Inflammatory macrophage (primary cell): Measurements from ENCODE around the gene TMEM184B.

Experiments used
- DNase-seq, 2 donors: peaks; one replicate each; pipeline ENCODE4 v3.0.0-alpha.2; 2020 to 2022
- total RNA-seq, 18 experiments: gene quantifications; one replicate each; lab custom pipeline; 2026; ENCODE audit warnings: mixed read lengths in 6 of 18, inconsistent platforms in 2 of 18; lab: John Stamatoyannopoulos, UW

The TMEM184B gene
- 20.5 to 37.7 (median 28.6) reads per million in 18 experiments for total RNA-seq

DNA sequence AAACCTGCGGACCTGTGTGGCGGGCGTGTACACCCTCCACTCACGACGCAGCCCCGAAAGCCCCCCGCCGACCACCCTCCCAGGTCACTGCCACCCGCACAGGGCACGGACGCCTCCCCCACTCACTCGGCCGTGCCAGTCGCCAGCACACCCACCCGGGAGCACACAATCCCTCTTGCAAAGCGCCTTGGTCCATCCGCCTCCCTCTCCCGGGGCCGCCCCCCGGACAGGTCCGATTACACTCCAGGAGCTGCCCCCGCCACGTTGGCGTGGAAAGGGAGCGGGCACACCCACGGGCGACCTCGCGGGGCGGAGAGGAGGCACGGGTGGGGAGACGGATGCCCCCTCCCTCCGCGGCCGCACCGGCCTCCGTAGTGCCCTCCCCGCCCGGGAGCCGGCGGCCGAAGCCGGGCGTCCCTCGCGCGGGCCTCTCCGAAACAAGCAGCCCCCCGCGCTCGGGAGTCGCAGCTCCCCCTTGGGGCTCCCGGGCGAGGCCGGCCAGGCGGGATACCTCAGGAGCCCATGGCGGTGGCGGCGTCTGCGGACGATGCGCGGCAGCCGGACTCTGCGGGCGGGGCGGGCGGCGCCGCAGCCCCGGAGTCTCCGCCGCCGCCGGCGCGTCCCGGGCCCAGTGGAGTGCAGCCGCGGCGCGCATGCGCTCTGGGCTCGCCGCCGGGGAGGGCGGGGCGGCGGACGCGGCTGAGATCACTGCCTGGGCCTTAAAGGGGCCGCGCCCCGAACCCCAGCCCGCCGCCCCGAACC lies at the start of gene TMEM184B:
Gene TMEM184B (minus strand): TSS at position 638 of the 762 bp plus-strand sequence. CDS start 25,049 bp downstream, outside the sequence.
- peak; percentile 78 to 85 for DNase-seq

DNA sequence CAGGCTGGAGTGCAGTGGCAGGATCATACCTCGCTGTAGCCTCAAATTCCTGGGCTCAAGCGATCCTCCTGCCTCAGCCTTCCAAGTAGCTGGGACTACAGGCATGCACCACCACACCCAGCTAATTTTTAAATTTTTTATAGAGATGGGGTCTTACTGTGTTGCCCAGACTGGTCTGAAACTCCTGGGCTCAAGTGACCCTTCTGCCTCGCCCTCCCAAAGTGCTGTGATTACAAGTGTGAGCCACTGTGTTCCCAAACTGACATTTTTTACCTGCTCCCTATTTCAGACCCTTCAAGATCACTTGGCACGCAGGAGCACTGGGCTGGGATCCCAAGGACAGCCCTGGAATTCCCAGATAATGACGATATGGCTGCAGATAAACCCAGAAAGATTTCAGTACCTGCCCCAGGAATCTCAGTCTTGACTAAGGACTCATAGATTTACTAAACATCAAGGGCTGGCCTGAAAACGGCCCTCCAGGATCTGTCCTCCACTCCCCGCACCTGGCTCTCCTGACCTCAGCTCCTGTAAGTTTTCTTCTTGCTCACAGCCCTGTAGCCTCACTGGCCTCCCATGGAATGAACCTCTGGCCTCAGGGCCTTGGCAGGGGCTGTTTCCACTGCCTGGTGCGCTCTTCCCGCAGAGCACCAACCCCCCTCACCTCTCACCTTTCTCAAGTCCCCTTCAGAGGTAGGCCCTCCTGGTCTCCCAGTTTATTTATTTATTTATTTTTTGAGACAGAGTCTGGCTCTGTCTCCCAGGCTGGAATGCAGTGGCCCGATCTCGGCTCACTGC lies 48.0 kb upstream of the TMEM184B start:
- no peak for DNase-seq

DNA sequence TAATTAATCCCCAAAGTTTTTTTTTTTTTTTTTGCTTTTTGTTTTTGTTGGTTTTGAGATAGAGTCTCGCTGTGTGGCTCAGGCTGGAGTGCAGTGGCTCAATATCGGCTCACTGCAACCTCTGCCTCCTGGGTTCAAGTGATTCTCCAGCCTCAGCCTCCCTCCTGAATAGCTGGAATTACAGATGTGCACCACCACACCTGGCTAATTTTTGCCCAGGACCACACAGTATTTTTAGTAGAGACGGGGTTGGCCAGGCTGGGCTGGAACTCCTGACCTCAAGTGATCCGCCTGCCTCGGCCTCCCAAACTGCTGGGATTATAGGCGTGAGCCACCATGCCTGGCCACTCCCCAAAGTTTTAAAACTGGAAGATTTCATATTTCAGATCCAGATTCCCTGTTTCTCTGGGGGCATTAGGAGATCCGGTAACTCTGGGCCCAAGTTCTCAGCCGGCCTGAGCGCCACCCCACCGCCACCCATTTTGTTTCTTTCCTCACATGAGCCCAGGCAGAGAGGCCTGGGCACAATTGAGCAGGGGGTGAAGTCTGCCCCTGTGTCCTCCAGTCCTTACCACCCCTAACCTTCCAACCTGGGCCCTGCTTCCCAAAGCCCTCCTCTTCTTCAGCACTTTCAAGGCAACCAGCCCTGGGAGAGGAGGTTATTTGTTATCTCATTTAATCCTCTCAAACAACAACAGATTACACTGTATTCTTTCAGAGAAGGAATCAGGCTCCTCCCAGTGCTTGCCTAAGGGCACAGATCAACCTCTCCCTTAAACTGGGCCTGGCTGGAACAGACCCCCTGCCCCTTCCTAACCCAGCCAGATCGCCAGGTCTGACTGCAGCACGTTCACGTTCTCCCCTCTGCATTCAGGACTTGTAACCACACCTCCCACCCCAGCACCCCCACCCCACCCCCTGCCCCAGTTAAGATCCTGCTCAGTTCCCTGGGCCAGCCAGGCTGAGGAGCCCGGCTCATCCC lies 46.3 kb upstream of the TMEM184B start:
- DNase-seq: no peak

DNA sequence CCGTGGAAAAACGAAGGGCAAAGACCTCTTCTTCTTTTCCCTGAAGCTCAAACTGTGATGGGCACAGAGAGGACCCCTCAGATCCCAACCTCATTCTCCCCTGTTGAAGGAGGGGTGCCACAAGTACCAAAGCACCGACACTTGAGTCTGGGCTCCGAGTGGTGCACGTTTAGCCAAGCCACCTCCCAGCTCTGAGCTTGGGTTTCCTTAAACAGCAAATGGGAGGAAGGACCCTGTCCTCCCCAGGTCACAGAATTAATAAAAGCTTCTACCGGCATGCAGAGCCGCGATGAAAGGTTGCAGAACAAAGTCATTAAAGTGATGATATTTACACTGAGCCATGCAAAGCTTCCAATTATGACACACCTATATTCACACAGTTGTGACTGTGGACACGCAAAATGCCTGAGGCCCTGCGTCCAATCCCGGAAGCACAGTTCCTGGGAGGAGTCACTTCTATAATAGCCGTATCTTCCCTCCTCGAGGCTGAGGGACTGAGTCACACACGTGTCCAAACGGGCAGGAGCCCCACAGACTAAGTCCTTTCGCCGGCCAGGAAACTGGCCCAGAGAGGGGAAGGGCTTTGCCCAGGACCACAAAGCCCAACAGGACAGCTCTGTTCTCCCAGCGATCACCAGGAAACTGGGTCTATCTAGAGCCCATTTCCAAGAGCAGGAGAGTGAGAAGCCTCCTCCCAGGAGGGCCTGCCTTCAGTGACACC lies 45.3 kb upstream of the TMEM184B start:
- peak; percentile 72 to 77 for DNase-seq

DNA sequence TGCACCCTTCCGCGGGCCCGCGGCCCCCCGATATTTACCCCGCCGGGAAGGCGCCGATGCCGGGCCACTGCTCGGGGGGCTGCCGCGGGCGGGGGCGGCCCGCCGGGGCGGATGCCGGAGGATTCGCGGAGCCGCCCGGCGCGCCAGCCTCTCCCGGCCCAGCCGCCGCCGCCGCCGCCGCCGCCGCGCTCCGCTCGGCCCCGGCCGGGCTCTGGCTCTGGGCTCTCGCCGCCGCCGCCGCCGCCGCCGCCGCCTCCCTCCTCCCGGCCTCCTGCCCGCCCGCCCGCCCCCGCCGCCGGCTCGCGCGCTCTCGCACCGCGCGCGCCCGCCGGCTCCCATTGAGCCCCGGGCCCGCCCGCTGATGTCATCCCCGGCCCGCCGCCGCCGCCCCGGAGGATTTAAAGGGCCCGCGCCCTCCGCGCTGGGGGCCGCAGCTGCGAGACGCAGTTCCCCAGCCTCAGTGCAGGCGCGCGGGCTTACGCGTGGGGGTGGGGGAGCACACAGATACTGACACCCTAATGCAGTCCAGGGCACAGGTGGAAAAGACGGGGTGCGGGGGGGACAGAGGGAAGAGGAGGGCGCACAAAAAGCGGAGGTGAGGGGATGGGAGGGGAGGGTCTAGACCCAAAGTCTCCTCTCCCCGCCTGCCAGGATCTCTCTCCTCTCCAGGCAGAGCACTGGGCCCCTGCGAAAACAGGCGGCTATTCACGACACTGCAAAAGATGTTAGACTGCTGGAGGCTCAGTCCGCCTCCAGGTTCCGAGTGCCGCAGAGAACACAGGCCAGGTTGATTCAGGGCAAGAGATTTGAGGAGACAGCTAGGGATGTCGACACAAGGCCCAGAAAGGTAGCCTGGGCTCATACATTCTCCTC lies 44.5 kb upstream of the TMEM184B start, which contains the start of gene CSNK1E:
Gene CSNK1E (minus strand): TSS at position 312 of the 873 bp plus-strand sequence. CDS start 3,276 bp downstream, outside the sequence.
- peak; percentile 48 to 66 for DNase-seq

DNA sequence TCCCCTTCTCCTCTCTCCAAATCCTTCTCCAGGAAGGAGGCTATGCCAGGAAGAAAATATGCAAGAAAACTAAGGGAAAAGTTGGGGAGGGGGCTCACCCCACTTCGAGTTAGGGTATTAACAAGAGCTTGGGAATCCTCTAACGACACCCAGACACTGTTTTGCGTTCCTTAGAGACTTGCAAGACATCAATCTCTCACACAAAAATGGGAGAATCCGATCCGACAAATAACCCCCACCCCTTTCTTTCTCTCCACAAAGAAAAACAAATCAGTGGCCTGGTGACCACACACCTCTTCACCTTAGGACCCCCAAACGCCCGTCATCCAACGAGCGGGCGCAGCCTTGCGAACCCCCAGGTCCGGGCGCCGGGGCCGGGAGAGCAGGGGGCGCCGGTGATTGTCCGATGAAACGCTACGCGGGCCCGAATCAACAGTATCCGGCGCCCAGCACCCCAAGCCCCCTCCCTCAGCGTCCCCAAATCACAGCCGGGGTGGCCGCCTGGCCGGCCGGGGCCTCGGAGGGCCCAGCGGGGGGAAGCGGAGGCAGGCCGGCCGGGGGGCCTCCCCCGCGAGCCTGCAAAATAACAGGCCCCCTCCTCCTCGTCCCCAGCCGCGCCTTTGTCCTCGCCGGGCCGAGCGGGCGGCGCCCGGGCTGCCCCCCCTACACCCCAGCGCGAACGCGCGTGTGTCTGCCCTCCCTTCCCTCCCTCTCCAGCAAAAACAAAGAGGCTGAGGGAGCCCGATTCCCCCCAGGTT lies 43.7 kb upstream of the TMEM184B start:
- peak; percentile 12 to 36 for DNase-seq

DNA sequence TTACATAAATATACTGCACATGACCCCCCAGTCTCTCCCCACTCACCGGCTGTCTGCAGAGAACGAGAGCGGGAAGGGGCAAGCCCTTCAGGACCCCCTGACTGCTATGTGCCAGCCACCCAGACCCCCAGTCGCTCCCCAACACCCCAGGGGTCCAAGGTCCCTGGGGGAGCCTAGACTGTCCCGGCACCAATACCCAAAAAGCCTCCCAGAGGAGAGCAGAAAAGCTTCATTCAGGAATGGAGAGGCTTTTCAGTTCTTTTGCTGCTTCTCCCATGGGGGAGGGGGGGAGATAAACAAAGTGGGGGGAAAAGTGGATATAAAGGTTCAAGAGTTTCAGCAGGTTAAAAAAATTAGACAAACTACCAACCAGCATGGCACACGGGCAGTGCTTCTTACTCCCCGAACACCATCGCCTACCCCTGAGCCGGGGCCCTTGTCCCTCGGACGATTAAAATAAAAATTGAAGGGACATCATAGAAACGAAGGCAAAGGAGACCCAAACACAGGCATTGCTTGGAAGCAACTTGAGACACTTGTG lies 43.1 kb upstream of the TMEM184B start:
- peak in 1 of 2 donors; percentile 1 for DNase-seq

DNA sequence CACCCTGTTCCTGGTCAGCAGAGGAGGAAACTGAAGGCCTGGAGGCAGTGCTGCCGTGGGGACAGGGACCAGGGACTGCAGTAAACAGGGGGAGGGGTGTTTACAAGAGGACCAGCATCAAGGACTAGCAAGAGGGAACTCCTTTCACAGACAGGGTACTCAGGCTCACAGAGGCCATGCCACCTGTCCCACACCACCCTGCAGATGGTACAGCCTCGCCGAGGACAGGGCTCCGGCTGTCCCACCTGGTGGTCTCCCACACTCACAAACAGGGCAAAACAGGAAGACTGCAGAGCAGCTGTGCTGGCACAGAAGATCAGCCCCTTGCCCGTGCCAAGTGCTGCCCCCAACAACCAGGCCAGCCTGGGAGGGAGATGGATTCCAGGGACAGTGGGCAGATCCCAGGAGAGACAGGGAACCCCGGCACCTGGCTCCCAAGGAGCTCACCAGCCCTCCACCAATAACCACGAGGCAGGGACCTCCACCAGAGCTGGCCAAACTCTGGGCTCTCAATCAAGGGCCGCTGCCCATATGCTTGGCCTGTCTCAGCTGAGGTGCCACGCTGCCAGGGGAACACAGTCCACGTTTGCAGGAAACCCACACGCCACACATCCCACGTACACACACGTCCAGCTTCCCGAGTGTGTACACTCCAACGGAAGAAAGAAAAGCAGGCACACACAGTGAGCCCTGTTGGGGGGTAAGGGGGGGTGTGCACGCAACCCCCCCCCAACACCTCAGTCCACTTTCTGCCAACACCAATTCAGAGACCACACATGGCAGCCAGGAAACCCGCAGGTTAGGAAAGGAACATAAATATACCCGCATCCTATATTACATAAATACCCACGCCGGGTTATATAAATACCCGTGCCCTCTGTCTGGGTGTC lies 42.4 kb upstream of the TMEM184B start:
- DNase-seq: peak in 1 of 2 donors; percentile 17

DNA sequence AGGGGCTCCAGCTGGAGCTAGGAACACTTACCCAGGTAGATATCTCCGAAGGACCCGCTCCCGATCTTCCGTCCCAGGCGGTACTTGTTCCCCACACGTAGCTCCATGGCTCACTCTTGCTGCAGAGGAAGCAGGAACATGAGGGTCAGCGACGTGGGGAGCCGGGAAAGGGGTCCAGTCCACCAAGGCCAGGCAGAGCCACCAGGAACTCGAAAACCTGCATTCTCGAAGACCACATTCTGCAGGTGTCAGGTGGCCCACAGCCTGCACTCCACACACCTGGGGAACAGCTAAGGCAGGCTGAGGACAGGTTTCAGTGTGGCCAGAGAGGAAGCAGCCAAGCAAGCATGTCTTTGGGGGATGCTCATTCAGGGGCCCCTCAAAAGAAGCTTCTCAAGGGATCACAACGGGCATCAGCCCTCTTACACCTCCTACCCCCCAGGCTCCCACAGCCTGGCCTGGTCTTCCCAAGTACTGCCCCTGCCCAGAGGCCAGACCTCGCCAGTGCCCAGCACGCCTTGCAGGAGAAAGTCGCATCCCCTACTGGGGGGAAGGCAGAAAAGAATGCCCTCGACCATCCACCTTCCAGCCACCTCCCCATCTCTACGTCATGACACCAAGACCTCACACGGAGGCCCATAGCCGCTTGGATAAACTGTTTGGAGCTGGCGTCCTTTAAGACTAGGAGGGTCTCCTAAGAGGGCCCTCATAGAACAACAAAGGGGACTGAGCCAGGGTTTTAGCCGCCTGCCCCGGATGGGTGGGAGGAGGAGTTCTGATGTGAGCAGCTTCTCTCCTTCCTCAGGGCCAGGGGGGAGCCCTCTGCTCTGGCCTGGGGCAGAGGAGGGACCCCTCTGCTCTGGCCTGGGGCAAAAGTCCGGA lies 41.5 kb upstream of the TMEM184B start:
- no peak for DNase-seq

DNA sequence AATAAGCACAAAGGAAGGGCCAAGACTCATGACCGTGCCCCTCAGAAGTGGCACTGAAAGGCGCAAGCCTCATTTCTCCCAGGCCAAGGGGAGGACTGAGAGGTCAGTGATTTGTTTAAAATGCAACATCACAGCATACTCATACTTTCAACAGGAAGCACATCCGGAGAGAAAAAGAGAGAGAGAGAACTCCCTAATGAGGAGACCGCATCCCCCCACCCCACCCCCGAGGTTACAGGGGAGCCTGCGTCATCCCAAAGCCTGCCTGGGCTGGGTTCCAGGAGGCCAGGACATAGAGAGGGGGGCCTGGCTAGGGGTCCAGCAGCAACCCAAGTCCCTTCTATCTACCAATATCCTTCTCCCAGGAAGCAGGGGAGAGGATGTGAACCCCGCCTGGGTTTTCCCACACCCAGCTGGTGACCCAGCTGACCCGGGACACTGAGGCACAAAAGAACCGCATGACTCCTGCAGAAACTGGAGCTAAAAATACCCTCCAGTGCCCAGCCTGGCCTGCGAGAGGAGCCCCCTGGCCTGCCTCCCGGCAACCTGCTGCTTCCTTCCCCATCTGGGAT lies 40.7 kb upstream of the TMEM184B start:
- DNase-seq: no peak

DNA sequence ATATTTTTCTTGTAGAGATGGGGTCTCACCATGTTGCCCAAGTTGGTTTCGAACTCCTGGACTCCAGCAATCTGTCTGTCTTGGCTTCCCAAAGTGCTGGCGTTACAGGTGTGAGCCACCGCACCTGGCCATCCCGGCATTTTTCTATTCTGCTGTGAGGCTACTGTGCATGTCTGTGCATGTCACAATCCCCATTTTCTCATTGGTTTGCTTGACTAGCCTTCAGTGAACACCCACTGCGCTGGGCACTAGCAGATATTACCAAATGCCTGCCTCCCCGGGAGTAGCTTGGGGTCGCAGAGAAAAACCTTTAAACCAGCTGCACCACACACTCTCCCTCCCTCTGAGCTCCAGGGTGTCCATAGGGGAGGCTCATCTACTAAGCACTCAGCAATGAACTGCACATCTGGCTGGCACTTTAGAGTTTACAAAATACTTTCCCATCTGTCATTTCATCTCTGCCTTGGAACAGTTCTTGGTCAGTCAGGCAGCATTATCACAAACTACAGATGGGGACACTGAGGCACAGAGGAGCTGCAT lies 39.5 kb upstream of the TMEM184B start:
- DNase-seq: no peak

DNA sequence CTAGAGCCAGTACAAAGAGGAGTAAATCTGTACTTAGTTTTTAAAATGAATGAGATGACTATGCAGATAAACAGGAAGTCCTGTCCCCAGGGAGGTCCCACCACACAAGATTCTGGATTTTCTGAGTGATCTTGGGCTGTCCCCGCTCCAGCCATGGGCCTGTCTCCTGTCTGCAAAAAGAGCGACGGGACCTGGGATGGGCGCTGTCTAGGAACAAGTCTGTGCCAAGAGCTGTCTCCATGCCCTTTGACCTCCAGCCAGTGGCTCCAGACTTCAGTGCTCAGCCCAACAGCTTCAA lies 38.5 kb upstream of the TMEM184B start:
- DNase-seq: no peak

DNA sequence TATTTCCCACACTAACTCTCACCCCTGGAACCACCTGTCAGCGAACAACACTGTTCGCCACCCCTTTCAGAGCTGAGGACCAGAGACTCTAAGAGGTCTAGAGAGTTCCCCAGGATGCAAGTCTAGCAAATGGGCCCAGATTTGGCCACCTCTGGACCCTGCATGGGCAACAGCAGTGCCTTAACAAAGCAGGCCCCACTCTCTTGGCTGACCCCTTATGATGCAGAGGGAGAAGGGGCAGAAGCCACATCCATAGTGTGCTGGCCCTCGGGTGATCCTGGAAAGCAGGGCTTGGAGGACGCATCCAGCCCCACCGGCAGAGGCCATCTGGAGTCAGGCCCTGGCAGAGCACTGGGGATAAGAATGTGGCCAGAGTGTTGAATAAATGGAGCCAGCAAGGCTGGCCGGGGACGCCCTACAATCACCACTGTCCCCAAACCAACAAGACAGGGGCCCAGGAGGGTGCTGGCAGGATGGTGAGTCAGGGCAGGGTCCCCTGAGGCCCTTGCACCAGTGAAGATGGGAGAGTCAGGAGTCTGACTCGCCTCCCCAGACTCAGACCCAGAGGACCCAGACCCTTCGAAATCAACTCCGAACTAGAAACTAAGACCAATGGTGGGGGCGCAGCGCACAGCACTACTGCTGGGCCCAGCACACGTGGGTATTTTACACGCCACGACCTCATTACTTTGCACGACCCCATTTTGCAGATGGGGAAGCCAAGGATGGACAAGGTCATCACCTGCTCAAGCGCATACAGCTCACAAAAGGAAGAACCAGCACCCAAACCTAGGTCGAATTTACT lies 37.9 kb upstream of the TMEM184B start:
- no peak for DNase-seq

DNA sequence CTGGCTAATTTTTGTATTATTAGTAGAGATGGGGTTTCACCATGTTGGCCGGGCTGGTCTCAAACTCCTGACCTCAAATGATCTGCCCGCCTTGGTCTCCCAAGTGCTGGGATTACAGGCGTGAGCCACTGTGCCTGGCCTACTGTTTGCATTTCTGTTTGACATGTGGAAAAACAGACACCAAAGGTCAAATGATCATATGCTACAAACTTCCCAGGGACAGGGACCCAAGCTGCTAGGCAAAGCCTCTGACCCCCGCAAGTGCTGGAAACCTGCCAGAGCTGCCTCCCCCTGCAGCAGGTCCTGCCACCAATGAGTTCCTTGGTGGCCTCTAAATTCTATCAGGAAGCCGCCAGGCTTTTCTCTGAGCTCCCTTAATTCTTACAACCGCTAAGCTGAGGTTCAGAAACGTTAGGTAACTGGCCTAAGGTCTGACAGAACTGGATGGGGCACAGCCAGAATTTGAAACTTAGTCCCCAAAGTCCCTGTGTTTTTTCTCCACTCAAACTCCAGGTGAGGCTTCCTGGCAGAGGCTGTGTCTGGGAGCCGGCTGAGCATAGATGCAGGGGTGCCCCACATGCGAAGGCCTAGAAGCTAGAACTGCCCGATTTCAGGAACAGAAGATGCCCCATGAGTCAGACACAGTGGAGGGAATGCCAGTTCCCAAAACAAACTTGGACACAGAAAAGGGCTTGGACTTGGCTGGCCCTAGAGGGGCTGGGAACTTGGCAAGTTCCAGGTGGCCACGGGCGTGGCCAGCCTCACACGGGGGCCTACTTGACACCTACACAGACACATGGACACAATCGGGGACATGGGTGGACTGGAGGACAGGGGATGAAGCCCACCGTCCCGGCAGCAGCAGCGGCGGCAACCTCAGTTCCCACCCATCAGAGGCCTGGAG lies 37.1 kb upstream of the TMEM184B start:
- DNase-seq: no peak
